ENCODE data around the gene EXD3. TPM values are rescaled to one million over a fixed set of nuclear protein-coding genes. Genes with fewer than 3 reads are reported as not detected.
A peak's percentile ranks its signal among the peaks of the same experiment; 100 is the strongest.

The EXD3 gene
- total and polyA plus RNA-seq, 2 donors from 2014 or later: 18.9 to 44.5 TPM

- Histone ChIP-seq H3K9ac (ENCODE audit: low read length in 3 of 3) (no peak overlapping the region), H3K4me1 (ENCODE audit: control insufficient read depth in 2 of 3, insufficient read depth in 2 of 3, low read depth in 1 of 3, low read length in 3 of 3) (peaks cover 0 to 7% (median 0%) of the 10 kb centered on the region in 3 donors)
- intact Hi-C loops (cut with DNase I): no loop called here
Measured at GRCh38 chr9:137439158-137439714, 16.3 kb upstream of the EXD3 start.

DNA sequence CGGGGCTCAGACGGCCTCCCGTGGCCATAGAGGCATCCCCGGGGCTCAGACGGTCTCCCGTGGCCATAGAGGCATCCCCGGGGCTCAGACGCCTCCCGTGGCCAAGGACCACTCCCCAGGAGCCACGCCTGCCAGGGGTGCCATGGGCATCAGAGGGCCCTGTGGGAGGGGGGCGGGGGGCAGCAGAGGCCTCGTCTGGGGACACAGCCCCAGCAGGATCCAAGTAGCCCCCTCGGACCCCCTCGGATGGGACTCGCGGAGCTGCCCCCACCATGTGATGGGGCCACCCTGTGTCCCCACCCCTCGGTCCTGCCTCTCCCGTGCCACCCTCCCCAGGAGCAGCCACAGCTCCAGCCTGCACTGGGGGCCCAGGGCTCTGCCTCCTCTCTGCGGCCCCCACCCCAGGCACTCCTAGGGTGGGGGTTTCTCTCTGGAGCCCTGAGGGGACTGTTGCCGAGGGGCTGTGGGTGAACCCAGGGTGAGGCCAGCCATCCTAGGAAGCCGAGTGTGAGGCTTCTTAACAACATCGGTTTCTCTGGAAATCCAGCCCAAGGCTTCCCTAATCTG is 15.7 kb upstream of the EXD3 start:
- FAIRE-seq (no peak), DNase-seq (peak in 1 of 5 donors; percentile 75)
- Histone ChIP-seq H3K27ac (ENCODE audit: low read depth in 2 of 2, low read length in 2 of 2) (no peak overlapping the region), H3K9me3 (ENCODE audit: control insufficient read depth in 2 of 3, insufficient read depth in 1 of 3, low read length in 3 of 3) (no peaks in the 10 kb centered on the region), H3K4me1 (ENCODE audit: control insufficient read depth in 2 of 3, insufficient read depth in 2 of 3, low read depth in 1 of 3, low read length in 3 of 3) (peaks cover 0 to 7% (median 0%) of the 10 kb centered on the region in 3 donors), H3K9ac (ENCODE audit: low read length in 3 of 3) (no peak overlapping the region), H3K4me3 (ENCODE audit: low read length in 3 of 3) (no peak overlapping the region), H3K27me3 (ENCODE audit: control insufficient read depth, insufficient read depth, low read length) (no peaks in the 10 kb centered on the region), H3K36me3 (ENCODE audit: control insufficient read depth in 2 of 3, insufficient read depth in 3 of 3, low read length in 3 of 3) (no peaks in the 10 kb centered on the region)
- TF ChIP-seq, protein P1, sequence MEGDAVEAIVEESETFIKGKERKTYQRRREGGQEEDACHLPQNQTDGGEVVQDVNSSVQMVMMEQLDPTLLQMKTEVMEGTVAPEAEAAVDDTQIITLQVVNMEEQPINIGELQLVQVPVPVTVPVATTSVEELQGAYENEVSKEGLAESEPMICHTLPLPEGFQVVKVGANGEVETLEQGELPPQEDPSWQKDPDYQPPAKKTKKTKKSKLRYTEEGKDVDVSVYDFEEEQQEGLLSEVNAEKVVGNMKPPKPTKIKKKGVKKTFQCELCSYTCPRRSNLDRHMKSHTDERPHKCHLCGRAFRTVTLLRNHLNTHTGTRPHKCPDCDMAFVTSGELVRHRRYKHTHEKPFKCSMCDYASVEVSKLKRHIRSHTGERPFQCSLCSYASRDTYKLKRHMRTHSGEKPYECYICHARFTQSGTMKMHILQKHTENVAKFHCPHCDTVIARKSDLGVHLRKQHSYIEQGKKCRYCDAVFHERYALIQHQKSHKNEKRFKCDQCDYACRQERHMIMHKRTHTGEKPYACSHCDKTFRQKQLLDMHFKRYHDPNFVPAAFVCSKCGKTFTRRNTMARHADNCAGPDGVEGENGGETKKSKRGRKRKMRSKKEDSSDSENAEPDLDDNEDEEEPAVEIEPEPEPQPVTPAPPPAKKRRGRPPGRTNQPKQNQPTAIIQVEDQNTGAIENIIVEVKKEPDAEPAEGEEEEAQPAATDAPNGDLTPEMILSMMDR (IDR thresholded peaks at IDR 0.05; ENCODE audit: borderline replicate concordance, extremely low read depth, insufficient read depth): no peak
- intact Hi-C loops (cut with DNase I): no loop called here

More at GRCh38 chr9:137439158-137439714, 16.3 kb upstream of the EXD3 start:
- Histone ChIP-seq H3K27me3 (ENCODE audit: control insufficient read depth, insufficient read depth, low read length) (no peaks in the 10 kb centered on the region), H3K4me3 (ENCODE audit: low read length in 3 of 3) (no peak overlapping the region), H3K36me3 (ENCODE audit: control insufficient read depth in 2 of 3, insufficient read depth in 3 of 3, low read length in 3 of 3) (no peaks in the 10 kb centered on the region), H3K27ac (ENCODE audit: low read depth in 2 of 2, low read length in 2 of 2) (no peak overlapping the region), H3K9me3 (ENCODE audit: control insufficient read depth in 2 of 3, insufficient read depth in 1 of 3, low read length in 3 of 3) (no peaks in the 10 kb centered on the region)
- no peak for FAIRE-seq
- peak in 1 of 5 donors; percentile 66 for DNase-seq
- TF ChIP-seq, protein P1 (IDR thresholded peaks at IDR 0.05; ENCODE audit: borderline replicate concordance, extremely low read depth, insufficient read depth): no peak

DNA sequence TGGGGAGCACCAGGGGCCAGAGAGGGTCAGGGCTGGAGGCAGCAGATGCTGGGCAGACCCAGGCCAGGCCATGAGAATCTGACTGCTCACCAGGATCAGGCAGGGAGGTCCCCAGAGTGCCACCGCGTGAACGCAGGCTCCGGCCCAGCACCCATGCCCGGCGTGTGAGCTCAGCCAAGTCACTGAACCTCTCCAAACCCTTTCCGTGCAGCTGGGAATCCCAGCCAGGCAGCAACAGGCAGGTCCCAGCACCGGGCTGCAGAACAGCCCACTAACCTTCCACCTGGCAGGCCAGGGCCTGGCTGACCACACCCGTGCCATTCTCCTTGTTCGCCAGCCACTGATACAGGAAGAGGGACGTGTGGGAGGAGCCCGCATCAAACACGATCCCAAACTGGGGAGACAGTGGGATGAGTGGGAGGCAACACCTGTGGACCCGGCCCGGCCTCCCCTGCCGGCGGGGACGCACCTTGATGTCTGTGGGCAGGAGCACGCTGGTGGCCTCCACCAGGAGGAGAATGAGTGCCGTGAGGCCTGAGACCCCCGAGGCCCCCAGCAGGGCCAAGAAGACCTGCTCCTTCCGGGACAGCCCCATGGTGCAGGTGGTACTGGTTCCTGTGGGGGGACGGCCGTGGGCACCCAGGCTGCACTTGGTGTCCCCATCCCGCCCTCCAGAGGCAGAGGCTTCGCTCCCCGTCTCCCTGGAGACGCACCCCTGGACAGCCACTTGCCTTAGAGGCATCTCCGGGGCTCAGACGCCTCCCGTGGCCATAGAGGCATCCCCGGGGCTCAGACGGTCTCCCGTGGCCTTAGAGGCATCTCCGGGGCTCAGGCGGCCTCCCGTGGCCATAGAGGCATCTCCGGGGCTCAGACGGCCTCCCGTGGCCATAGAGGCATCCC is 15.0 kb upstream of the EXD3 start:
- H3K9me3 ChIP-seq (ENCODE audit: control insufficient read depth in 2 of 3, insufficient read depth in 1 of 3, low read length in 3 of 3): no peaks in the 10 kb centered on the region
- TF ChIP-seq, protein P1 (IDR thresholded peaks at IDR 0.05; ENCODE audit: borderline replicate concordance, extremely low read depth, insufficient read depth): no peak
- DNase-seq (peak in 1 of 5 donors; percentile 80), FAIRE-seq (no peak)
- H3K9ac ChIP-seq (ENCODE audit: low read length in 3 of 3): no peak overlapping the region
- no peaks in the 10 kb centered on the region for H3K27me3 ChIP-seq (ENCODE audit: control insufficient read depth, insufficient read depth, low read length)
- no peak overlapping the region for H3K27ac ChIP-seq (ENCODE audit: low read depth in 2 of 2, low read length in 2 of 2)
- H3K4me3 ChIP-seq (ENCODE audit: low read length in 3 of 3): no peak overlapping the region
- peaks cover 0 to 7% (median 0%) of the 10 kb centered on the region in 3 donors for H3K4me1 ChIP-seq (ENCODE audit: control insufficient read depth in 2 of 3, insufficient read depth in 2 of 3, low read depth in 1 of 3, low read length in 3 of 3)
- no peaks in the 10 kb centered on the region for H3K36me3 ChIP-seq (ENCODE audit: control insufficient read depth in 2 of 3, insufficient read depth in 3 of 3, low read length in 3 of 3)
- intact Hi-C loops (cut with DNase I): no loop called here
